IPS DF 6.9 (cell line): ENCODE measurements around the gene KIF19.

ENCODE experiments used
- DNase-seq: peaks from one replicate; pipeline ENCODE4 v3.0.0-alpha.2; 2013; ENCODE audit warnings: low read depth, low spot score
- H3K27ac ChIP-seq: one replicate; pipeline ENCODE4 v1.5.1; 2013; ENCODE audit warnings: low read length, control low read depth
- H3K27me3 ChIP-seq: 2 replicates; pipeline ENCODE4 v1.6.1; 2013; ENCODE audit warnings: mild to moderate bottlenecking, low read length; ENCODE audit not compliant: control insufficient read depth, insufficient read depth
- H3K36me3 ChIP-seq: 2 replicates; pipeline ENCODE4 v1.6.1; 2013; ENCODE audit warnings: low read length; ENCODE audit not compliant: control insufficient read depth, insufficient read depth
- H3K4me1 ChIP-seq: 2 replicates; pipeline ENCODE4 v1.6.1; 2013; ENCODE audit warnings: low read length; ENCODE audit not compliant: control insufficient read depth, insufficient read depth
- H3K4me3 ChIP-seq: 2 replicates; pipeline ENCODE4 v1.5.1; 2013; ENCODE audit warnings: mild to moderate bottlenecking, low read length
- H3K9me3 ChIP-seq: 2 replicates; pipeline ENCODE4 v1.6.1; 2013; ENCODE audit warnings: low read length, inconsistent platforms; ENCODE audit not compliant: control insufficient read depth, insufficient read depth
- WGBS: extraction: QIAGEN DNeasy Blood & Tissue Kit; methylation state at CpG from one replicate; pipeline ENCODE4 v1.1.7; 2013; ENCODE audit warnings: mixed read lengths, missing lambda C conversion rate; ENCODE audit not compliant: insufficient read length, insufficient coverage; 5-methylcytosine and 5-hydroxymethylcytosine counted together

The KIF19 gene

DNA sequence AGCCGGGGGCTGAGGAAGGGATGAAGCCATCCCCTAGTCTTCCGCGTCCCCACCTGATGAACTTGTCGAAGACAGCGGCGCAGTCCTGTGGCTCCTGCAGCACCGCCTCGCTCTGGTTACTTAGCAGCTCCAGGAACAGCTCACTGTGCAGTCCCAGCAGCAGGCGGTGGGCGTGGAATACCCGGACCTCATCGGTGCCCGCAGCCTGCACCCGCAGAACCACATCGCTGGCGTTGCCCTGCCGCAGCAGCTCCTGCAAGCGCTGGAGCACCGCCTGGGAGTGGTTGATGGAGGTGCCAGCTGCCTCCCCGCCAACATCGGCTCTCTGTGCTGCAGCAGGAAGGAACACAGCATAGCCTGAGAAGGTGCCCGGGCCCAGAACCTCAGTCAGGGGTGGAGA, 33.9 kb downstream of the KIF19 start:
- no peak overlapping the region for H3K27ac ChIP-seq
- peaks cover 28% of the 10 kb centered on the region; the same call in 1 of the 2 replicates for H3K27me3 ChIP-seq
- H3K36me3 ChIP-seq, result no peaks in the 10 kb centered on the region
- H3K4me3 ChIP-seq, result no peak overlapping the region
- H3K4me1 ChIP-seq, result peaks cover 12% of the 10 kb centered on the region
- no CpG with 5 or more reads among the region's 22 CpGs for whole genome bisulfite sequencing
- H3K9me3 ChIP-seq, result no peaks in the 10 kb centered on the region
- no peak for DNase-seq

DNA sequence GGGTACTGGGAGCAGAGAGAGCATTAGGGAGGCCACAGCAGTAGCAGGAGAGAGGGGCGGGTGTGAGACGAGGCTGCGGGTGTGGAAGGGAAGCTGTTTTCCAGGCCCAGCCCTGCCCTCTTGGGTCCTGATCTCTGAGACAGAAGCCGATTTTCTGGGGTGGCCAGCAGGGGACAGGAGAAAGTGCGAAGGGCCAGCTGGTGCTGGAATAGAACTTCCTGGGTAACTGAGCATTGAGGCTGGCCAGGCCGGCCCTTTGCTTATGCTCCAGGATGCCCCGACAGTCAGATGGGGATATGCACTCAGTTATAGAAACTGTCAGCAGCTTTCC, 34.8 kb downstream of the KIF19 start:
- Histone ChIP-seq H3K36me3 (no peaks in the 10 kb centered on the region), H3K27ac (no peak overlapping the region), H3K4me3 (no peak overlapping the region), H3K9me3 (no peaks in the 10 kb centered on the region), H3K4me1 (peaks cover 12% of the 10 kb centered on the region), H3K27me3 (peaks cover 19% of the 10 kb centered on the region; the same call in 1 of the 2 replicates)
- DNase-seq, result no peak
- WGBS, result no CpG with 5 or more reads among the region's 7 CpGs

DNA sequence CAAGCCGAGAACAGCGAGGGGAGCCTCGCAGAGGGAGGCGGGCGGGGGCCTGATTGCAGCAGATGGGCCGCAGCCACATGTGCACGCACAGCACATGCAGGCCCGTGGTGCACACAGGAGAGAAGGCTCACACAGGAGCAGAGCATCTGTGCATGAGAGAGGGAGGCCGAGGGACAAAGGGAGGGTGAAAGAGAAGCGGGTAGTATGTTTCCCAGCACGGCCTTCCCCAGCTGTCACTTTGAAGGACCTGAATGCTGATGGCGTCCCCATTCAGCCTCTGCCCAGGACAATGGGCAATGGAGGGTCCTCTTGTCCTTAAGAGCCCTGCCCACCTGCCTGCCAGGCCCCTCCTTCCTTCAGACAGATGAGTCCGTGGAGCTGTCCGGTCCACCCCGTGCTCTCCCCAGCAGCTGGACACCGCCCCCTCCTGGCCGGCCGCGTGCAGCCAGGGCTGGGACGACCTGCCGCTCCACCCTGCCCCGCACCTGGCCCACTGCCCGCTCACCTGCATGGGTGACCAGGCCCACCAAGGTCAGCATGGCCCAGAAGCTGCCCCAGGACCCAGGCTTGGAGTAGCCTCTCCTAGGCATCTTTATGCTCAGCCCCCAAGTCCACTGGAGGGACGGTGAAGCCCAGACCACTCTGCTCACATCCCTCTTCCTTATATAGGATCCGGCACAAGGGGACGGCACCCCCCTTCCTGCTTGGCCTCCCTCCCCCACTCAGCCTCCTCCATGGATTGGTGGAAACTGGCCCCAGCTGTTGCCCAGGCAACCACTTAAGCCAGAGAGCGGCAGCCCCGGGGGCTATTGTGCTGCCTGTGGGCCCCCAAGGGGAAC, 35.4 kb downstream of the KIF19 start, which contains the start of gene BTBD17:
Gene BTBD17 (minus strand): TSS at position 639 of the 839 bp plus-strand sequence. CDS start 49 bp downstream, at position 590.
- Histone ChIP-seq H3K4me3 (peak within 1 kb of the TSS; percentile 12; the same call in 1 of the 2 replicates), H3K36me3 (no peaks in the 10 kb centered on the region), H3K27ac (no peak within 1 kb of the TSS), H3K9me3 (no peaks in the 10 kb centered on the region), H3K27me3 (peaks cover 13% of the 10 kb centered on the region; the same call in 1 of the 2 replicates), H3K4me1 (peaks cover 12% of the 10 kb centered on the region)
- DNase-seq, result no peak
- no CpG with 5 or more reads among the region's 28 CpGs for WGBS

DNA sequence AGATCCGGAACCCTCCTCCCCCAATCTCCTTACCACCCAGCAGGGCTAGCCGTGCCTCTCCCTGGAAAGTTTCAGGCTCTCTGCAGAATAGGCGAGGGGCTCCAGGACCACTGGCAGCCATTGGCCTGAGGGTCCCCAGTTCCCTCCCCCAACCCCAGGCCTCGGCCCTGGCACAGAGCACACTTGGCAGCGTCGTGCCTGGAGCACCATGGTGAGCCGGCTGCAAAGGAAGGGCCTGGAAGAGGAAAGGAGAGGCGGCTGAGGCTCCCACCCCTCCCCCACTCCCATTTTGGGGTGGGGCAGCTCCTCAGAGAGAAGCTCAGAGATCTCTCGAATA, 36.0 kb downstream of the KIF19 start:
- no peak overlapping the region for H3K4me3 ChIP-seq
- no CpG with 5 or more reads among the region's 9 CpGs for WGBS

DNA sequence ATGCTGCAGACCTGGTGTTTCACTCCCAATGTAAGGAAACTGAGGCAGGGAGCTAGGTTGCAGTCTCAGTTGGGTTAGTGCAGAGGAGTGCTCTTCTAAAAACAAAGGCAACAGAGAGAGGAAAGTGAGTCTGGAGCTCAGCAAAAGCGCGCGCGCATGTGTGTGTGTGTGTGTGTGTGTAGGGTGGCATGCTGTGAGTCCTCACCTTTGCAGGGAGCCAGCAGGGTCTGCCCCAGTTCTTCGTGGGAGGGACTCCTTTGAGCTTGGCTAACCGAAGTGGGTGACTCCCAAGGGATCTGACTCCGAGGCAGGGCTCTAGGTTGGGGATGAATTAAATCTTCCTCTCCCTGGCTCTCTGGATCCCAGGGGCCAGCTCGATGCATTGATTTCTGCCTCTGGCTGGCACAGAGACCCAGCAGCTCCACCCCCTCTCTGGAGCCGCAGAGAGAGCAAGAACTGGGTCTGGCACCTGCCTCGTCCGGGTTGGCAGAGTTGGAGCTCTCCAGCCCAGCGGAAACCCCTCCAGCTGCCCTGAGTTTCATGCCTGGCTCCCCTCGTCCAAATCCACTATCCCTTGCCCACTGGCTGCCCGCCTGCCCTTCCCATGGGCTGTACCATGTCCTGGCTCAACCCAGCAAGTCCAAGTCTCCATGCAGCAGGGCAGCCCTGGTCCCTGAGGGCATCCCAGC, 36.9 kb downstream of the KIF19 start:
- WGBS, result no CpG with 5 or more reads among the region's 14 CpGs
- H3K36me3 ChIP-seq, result no peaks in the 10 kb centered on the region
- DNase-seq, result no peak
- H3K9me3 ChIP-seq, result no peaks in the 10 kb centered on the region
- no peak overlapping the region for H3K27ac ChIP-seq
- peaks cover 9% of the 10 kb centered on the region; the same call in 1 of the 2 replicates for H3K4me1 ChIP-seq
- H3K4me3 ChIP-seq, result no peak overlapping the region
- peaks cover 1% of the 10 kb centered on the region; the same call in 1 of the 2 replicates for H3K27me3 ChIP-seq

More for the DNA sequence above, 36.0 kb downstream of the KIF19 start:
- Histone ChIP-seq H3K9me3 (no peaks in the 10 kb centered on the region), H3K27me3 (peaks cover 9% of the 10 kb centered on the region; the same call in 1 of the 2 replicates), H3K36me3 (no peaks in the 10 kb centered on the region), H3K27ac (no peak overlapping the region), H3K4me1 (peaks cover 12% of the 10 kb centered on the region)
- no peak for DNase-seq

DNA sequence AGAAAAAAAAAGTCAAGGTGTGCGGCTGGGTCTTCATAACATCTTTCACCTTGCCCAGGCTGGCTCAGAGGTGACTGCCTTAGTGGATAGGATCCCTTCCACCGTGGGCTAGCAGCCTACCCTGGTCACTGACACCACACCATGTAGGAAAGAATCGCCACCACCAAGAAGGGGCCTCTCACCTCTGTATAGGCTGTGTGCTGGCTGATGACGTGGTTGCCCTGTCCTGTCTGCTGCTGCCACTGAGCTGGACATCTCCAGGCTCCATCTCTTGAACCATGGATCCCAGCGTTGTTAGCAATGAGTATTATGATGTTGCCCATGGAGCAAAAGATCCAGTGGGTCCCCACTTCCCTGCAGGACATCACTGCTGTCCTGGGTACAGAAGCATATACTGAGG, 41.2 kb downstream of the KIF19 start, which contains the start of gene GPR142:
Gene GPR142 (plus strand): TSS at position 301 of the 400 bp plus-strand sequence. CDS start 2,035 bp downstream, outside the sequence.
- no CpG with 5 or more reads among the region's 5 CpGs for WGBS
- Histone ChIP-seq H3K36me3 (no peaks in the 10 kb centered on the region), H3K4me3 (no peak within 1 kb of the TSS), H3K27me3 (no peaks in the 10 kb centered on the region), H3K4me1 (peaks cover 9% of the 10 kb centered on the region), H3K27ac (no peak within 1 kb of the TSS), H3K9me3 (no peaks in the 10 kb centered on the region)
- no peak for DNase-seq

DNA sequence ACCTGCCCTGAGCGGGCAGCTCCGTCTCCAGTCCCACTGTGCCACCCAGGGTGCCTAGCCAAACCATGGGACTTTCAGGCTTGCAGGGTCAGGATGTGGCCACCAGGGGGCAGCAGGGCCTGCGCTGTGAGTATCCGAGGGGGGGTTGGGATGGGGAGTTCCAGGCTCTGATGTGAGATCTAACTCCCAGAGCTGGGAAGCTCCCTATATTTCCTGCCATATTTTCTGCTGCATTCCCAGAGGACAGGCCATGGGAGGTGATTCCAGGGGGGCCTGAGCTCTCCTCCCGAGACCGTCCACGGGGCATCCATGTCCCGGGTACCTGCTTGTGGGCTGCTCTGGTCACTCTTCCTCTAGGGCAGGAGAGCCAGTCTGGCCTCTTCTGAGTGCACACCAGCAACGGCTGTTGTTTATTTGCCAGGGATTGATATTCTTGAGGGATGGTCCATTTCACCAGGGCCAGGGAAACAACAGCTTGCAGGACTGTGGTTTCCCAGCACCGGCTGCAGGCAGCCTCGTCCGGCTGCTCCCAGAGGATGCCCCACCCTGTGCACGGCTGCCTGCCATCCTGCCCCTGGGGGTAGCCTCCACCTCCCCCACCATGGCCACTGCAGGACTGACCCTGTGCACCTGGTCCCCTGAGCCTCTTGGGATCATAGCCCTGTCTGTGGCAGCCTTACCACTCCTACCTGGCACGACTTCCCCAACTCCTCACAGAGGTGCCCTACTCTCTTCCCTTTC, 42.5 kb downstream of the KIF19 start:
- no CpG with 5 or more reads among the region's 14 CpGs for WGBS

DNA sequence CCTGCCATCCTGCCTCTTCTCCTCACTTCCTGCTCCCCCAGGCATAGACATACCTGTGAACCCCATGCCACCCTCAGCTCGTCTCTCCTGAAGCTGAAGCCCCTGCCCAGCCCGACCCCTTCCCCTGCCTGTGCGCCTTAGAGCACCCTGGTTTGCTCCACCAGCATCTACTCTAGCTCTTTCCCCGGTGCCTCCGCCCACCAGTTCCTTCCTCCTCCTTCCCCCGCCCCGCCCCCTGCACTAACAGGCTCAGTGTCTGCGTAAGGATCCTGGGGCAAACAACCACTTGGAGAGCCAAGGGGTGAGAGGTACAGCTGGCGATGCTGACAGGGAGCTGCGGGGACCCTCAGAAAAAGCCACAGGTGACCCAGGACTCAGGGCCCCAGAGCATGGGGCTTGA, 43.2 kb downstream of the KIF19 start:
- Histone ChIP-seq H3K9me3 (no peaks in the 10 kb centered on the region), H3K36me3 (no peaks in the 10 kb centered on the region), H3K27me3 (no peaks in the 10 kb centered on the region), H3K4me3 (no peak overlapping the region), H3K4me1 (peaks cover 4% of the 10 kb centered on the region; the same call in 1 of the 2 replicates), H3K27ac (no peak overlapping the region)
- DNase-seq, result no peak
- no CpG with 5 or more reads among the region's 10 CpGs for WGBS

More for the DNA sequence above, 42.5 kb downstream of the KIF19 start:
- H3K36me3 ChIP-seq, result no peaks in the 10 kb centered on the region
- H3K9me3 ChIP-seq, result no peaks in the 10 kb centered on the region
- no peaks in the 10 kb centered on the region for H3K27me3 ChIP-seq
- H3K4me3 ChIP-seq, result no peak overlapping the region
- no peak for DNase-seq
- H3K4me1 ChIP-seq, result peaks cover 4% of the 10 kb centered on the region; the same call in 1 of the 2 replicates
- no peak overlapping the region for H3K27ac ChIP-seq

DNA sequence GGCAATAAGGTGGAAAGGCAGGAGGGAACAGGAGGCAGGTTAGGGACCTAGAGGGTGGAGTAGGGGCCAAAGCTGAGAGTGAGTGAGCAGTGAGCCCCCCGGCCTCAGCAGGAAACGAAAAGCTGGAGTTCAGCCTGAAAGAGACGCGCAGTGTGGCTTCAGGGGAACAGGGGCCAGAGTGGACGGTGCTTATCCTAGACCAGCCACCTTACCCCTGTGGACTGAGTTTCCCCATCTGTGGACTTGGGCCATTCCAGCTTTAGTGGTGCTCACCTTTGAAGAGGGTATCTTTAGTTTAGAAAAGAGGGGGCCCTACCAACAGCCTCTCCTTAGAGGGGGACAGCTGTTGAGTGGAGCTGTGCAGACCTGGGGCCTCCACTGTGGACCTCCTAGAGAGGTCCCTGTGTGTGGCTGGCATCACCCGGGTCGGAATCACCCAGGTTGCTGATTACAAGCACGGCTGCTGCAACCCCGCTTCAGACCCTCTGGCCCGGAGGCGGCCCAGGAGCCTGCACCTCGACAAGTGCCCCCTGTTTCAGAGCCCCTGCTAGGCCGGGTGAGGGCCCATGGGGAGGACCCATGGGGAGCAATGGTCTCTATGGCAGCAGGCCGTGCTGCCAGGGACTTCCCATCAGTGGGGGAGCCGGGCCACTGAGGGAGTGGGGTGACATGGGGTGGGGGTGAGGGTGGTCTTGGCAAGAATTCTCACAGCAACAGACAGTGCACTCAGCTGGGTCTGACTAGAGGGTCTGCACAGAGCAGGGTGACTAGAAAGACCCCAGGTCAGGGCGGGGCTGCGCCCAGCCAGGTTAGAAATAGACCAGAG, 43.9 kb downstream of the KIF19 start:
- no CpG with 5 or more reads among the region's 17 CpGs for WGBS
- Histone ChIP-seq H3K27me3 (no peaks in the 10 kb centered on the region), H3K9me3 (no peaks in the 10 kb centered on the region), H3K36me3 (no peaks in the 10 kb centered on the region), H3K4me1 (peaks cover 4% of the 10 kb centered on the region; the same call in 1 of the 2 replicates), H3K27ac (no peak overlapping the region), H3K4me3 (no peak overlapping the region)
- no peak for DNase-seq
